SU-DHL-6 (cell line): ENCODE measurements around the gene MAL.
A peak's percentile ranks its signal among the peaks of the same experiment; 100 is the strongest.

Experiments
- H2AFZ ChIP-seq: fragments of 200-600 bp; sonication (generic); 2 replicates; pipeline ENCODE4 v1.6.1; 2014; ENCODE audit warnings: low read depth, mild to moderate bottlenecking, moderate library complexity, mixed read lengths, antibody characterized with exemption, low read length; ENCODE audit not compliant: severe bottlenecking
- H3F3A ChIP-seq: fragments of 200-600 bp; shearing (Covaris generic); 2 replicates; pipeline ENCODE4 v1.6.0; 2016; ENCODE audit warnings: antibody characterized with exemption, mild to moderate bottlenecking; ENCODE audit not compliant: insufficient read depth
- H3K27ac ChIP-seq: fragments of 200-600 bp; sonication (generic); 2 replicates; pipeline ENCODE4 v1.5.1; 2016; ENCODE audit warnings: low read depth, mild to moderate bottlenecking, low read length, moderate library complexity, mixed read lengths
- H3K27me3 ChIP-seq: fragments of 200-600 bp; sonication (generic), shearing (Covaris generic); 2 replicates; pipeline ENCODE4 v1.6.0; 2014; ENCODE audit warnings: mild to moderate bottlenecking, low read length
- H3K36me3 ChIP-seq: fragments of 200-600 bp; sonication (generic); 2 replicates; pipeline ENCODE4 v1.6.1; 2014; ENCODE audit warnings: mild to moderate bottlenecking, low read length, mixed read lengths
- H3K4me2 ChIP-seq: fragments of 300-600, 200-600 bp; shearing (Covaris generic), sonication (generic); 2 replicates; pipeline ENCODE4 v1.6.0; 2014; ENCODE audit warnings: low read length, low read depth, mild to moderate bottlenecking; ENCODE audit not compliant: poor library complexity, severe bottlenecking
- H3K4me3 ChIP-seq: fragments of 200-600 bp; sonication (generic); 2 replicates; pipeline ENCODE4 v1.5.1; 2014; ENCODE audit warnings: antibody characterized with exemption, low read length, mild to moderate bottlenecking, mixed read lengths; ENCODE audit not compliant: insufficient read depth, poor library complexity, severe bottlenecking
- H3K79me2 ChIP-seq: fragments of 200-600 bp; sonication (generic); 2 replicates; pipeline ENCODE4 v1.6.1; 2014; ENCODE audit warnings: mild to moderate bottlenecking, low read length, moderate library complexity; ENCODE audit not compliant: insufficient read depth
- H3K9ac ChIP-seq: fragments of 200-600 bp; sonication (generic); 2 replicates; pipeline ENCODE4 v1.7.0; 2014; ENCODE audit warnings: mild to moderate bottlenecking, low read length
- H3K9me2 ChIP-seq: fragments of 200-600 bp; sonication (generic); replicated peaks from 2 replicates; pipeline ENCODE4 v1.6.1; 2014; ENCODE audit warnings: low read length; ENCODE audit not compliant: insufficient read depth
- H3K9me3 ChIP-seq: fragments of 200-600 bp; sonication (generic); 2 replicates; pipeline ENCODE4 v1.6.1; 2014; ENCODE audit warnings: low read length, mixed read lengths; ENCODE audit not compliant: insufficient read depth
- H4K20me1 ChIP-seq: fragments of 200-600 bp; sonication (generic); 2 replicates; pipeline ENCODE4 v1.6.1; 2014; ENCODE audit warnings: low read depth, mild to moderate bottlenecking, antibody characterized with exemption, low read length, moderate library complexity, mixed read lengths
- EZH2phosphoT487 ChIP-seq: fragments of 200-600 bp; sonication (generic), shearing (Covaris generic); conservative IDR thresholded peaks from 2 replicates; pipeline ENCODE4 v1.6.1; 2018; ENCODE audit warnings: mild to moderate bottlenecking, antibody characterized with exemption, low read length, moderate library complexity, mixed read lengths
- TF ChIP-seq, protein P1 (sequence below): fragments of 200-600 bp; sonication (generic); IDR thresholded peaks from one replicate; pipeline ENCODE4 v1.5.1; 2017; ENCODE audit warnings: antibody characterized with exemption, mild to moderate bottlenecking, low read length, moderate library complexity; ENCODE audit not compliant: insufficient read depth, poor library complexity, severe bottlenecking

MAL gene

DNA sequence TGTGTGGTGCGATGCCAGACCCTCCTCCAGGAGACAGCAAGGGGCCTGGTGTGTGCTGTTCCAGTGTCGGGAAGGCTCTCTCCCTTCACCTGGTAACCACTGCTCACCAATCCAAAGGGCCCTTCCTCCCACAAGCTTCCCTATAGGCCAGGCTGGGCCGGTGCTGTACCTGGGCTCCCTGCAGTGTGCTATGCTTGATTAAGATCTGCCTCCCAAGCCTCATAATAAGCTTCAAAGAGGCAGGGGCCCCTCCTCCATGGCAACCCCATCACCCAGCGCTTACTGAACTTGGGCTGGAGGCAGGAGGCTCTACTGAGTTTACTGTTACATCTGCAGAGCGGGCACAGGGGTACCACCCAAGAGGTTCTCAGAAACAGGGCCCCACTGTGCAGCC, 4.5 kb upstream of the MAL start:
- no peaks in the 10 kb centered on the region for H3K36me3 ChIP-seq
- H3F3A ChIP-seq, result no peaks in the 10 kb centered on the region
- no peak for TF ChIP-seq EZH2phosphoT487
- TF ChIP-seq, protein P1, sequence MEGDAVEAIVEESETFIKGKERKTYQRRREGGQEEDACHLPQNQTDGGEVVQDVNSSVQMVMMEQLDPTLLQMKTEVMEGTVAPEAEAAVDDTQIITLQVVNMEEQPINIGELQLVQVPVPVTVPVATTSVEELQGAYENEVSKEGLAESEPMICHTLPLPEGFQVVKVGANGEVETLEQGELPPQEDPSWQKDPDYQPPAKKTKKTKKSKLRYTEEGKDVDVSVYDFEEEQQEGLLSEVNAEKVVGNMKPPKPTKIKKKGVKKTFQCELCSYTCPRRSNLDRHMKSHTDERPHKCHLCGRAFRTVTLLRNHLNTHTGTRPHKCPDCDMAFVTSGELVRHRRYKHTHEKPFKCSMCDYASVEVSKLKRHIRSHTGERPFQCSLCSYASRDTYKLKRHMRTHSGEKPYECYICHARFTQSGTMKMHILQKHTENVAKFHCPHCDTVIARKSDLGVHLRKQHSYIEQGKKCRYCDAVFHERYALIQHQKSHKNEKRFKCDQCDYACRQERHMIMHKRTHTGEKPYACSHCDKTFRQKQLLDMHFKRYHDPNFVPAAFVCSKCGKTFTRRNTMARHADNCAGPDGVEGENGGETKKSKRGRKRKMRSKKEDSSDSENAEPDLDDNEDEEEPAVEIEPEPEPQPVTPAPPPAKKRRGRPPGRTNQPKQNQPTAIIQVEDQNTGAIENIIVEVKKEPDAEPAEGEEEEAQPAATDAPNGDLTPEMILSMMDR, result no peak
- no peak overlapping the region for H3K4me2 ChIP-seq
- H3K4me3 ChIP-seq, result no peak overlapping the region
- no peak overlapping the region for H3K27ac ChIP-seq
- no peaks in the 10 kb centered on the region for H4K20me1 ChIP-seq
- H3K9me2 ChIP-seq, result no peaks in the 10 kb centered on the region
- no peak overlapping the region for H3K9ac ChIP-seq
- no peaks in the 10 kb centered on the region for H3K9me3 ChIP-seq
- H2AFZ ChIP-seq, result no peak overlapping the region
- no peaks in the 10 kb centered on the region for H3K79me2 ChIP-seq
- H3K27me3 ChIP-seq, result no peaks in the 10 kb centered on the region

DNA sequence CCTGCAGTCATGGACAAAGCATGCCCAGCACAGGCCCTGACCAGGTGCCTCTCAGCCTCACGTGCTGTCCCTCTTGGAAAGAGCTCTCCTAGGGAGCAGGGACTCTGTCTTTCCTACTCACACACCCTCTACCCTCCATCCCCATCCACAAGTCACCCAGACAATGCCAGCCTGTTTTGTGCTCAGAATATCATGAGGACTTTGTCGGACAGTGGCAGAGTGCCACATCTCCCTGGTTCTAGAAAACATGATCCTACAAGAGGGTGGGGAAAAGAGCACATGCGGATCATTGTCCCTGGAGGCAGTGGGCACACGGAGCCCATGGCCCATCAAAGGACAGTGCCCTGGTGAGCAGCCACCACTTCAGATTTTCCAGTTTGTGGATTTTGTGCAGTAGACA, 3.7 kb upstream of the MAL start:
- H3K27ac ChIP-seq, result no peak overlapping the region

DNA sequence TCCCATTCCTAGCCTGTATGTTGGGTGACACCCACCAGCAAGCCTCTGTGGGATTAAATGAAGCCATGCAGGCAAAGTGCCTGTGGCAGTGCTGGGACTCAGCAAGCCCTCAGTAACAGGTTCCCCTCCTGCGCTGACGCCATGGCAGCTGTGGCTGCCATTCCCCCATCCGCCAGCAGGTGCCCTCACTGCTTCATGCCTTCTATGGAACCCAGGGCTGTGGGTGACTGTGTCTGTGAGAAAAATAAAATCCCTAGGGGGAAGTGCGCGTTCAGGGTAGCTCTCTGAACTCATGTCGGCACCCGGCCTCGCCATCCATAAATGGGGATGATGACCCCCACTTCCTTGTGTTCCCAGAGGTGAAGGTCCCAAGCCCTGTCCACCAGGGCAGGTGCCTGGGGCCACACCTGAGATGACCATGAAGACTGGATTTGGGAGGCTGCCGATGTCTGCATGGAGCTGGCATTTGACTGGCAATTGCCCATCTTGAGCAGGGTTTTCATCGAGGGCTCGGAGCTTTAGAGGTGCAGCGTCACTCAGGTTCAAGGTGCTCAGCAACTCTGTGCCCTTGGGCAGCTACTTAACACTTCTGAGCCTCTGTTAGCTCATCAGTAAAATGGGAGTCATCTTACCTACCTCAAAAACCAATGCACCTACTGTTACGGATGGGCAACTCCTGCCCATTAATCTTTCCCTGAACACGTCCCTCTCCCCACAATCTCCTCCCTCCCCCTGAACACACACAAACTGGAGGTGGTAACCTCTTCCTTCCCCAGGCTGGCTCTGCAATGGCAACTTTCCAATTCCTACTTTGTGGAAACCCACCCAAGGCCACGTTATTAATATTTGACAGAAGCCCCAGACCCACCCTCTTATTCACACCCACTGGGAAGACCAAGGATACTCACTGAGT, 2.9 kb upstream of the MAL start:
- Histone ChIP-seq H3K9ac (no peak overlapping the region), H3K79me2 (no peaks in the 10 kb centered on the region), H3K9me3 (no peaks in the 10 kb centered on the region), H3K27me3 (no peaks in the 10 kb centered on the region), H3K36me3 (no peaks in the 10 kb centered on the region), H2AFZ (no peak overlapping the region), H3K9me2 (no peaks in the 10 kb centered on the region), H4K20me1 (no peaks in the 10 kb centered on the region), H3K4me2 (no peak overlapping the region), H3K4me3 (no peak overlapping the region), H3F3A (no peaks in the 10 kb centered on the region), H3K27ac (no peak overlapping the region)
- TF ChIP-seq EZH2phosphoT487, result no peak
- TF ChIP-seq, protein P1, result peak; percentile 75

More for the DNA sequence above, 3.7 kb upstream of the MAL start:
- H3K9me2 ChIP-seq, result no peaks in the 10 kb centered on the region
- TF ChIP-seq, protein P1, result no peak
- TF ChIP-seq EZH2phosphoT487, result no peak
- no peak overlapping the region for H3K4me3 ChIP-seq
- H3K36me3 ChIP-seq, result no peaks in the 10 kb centered on the region
- H2AFZ ChIP-seq, result no peak overlapping the region
- no peaks in the 10 kb centered on the region for H4K20me1 ChIP-seq
- no peaks in the 10 kb centered on the region for H3K79me2 ChIP-seq
- H3F3A ChIP-seq, result no peaks in the 10 kb centered on the region
- H3K9ac ChIP-seq, result no peak overlapping the region
- H3K27me3 ChIP-seq, result no peaks in the 10 kb centered on the region
- H3K9me3 ChIP-seq, result no peaks in the 10 kb centered on the region
- H3K4me2 ChIP-seq, result no peak overlapping the region
